Fibroblast of lung (primary cell): ENCODE data around the gene LIPG. TPM values are rescaled to one million over a fixed set of nuclear protein-coding genes. Genes with fewer than 3 reads are reported as not detected.

Experiments
- DNase-seq, 2 donors: peaks; one replicate each; pipeline versions ENCODE4 v3.0.0 to v3.0.0-alpha.2; 2010; ENCODE audit warnings: low read depth in 2 of 2
- H2AFZ ChIP-seq: 2 replicates; pipeline ENCODE4 v1.5.1; 2012; ENCODE audit warnings: low read length, control low read depth, inconsistent platforms
- H3K27ac ChIP-seq: 2 replicates; pipeline ENCODE4 v1.5.1; 2011; ENCODE audit warnings: low read length, control low read depth; ENCODE audit not compliant: insufficient read depth
- H3K27me3 ChIP-seq: 2 replicates; pipeline ENCODE4 v1.5.1; 2011; ENCODE audit warnings: mild to moderate bottlenecking, low read length; ENCODE audit not compliant: control insufficient read depth, insufficient read depth
- H3K36me3 ChIP-seq: 2 replicates; pipeline ENCODE4 v1.5.1; 2011; ENCODE audit warnings: low read length; ENCODE audit not compliant: control insufficient read depth, insufficient read depth
- H3K4me1 ChIP-seq: 2 replicates; pipeline ENCODE4 v1.5.1; 2011; ENCODE audit warnings: low read length; ENCODE audit not compliant: control insufficient read depth, insufficient read depth; ENCODE audit errors: extremely low read depth
- H3K4me2 ChIP-seq: 2 replicates; pipeline ENCODE4 v1.5.1; 2011; ENCODE audit warnings: low read length, control low read depth; ENCODE audit not compliant: insufficient read depth; ENCODE audit errors: extremely low read depth
- H3K4me3 ChIP-seq, 4 experiments: fragments of 200-600 bp in 1 of 4; sonication (generic) in 1 of 4; replicated peaks in 1 of 4; 2 replicates each; pipeline ENCODE4 v1.5.1; 2011 to 2016; ENCODE audit warnings: low read length in 4 of 4, low read depth in 3 of 4, mild to moderate bottlenecking in 3 of 4, control low read depth in 2 of 4, inconsistent platforms in 1 of 4, mixed read lengths in 1 of 4; ENCODE audit not compliant: insufficient read depth in 1 of 4; ENCODE audit errors: control extremely low read depth in 1 of 4
- H3K79me2 ChIP-seq: 2 replicates; pipeline ENCODE4 v1.5.1; 2012; ENCODE audit warnings: mild to moderate bottlenecking, low read length, inconsistent platforms; ENCODE audit not compliant: control insufficient read depth, insufficient read depth
- H3K9ac ChIP-seq: 2 replicates; pipeline ENCODE4 v1.5.1; 2011; ENCODE audit warnings: mild to moderate bottlenecking, low read length, control low read depth; ENCODE audit not compliant: insufficient read depth
- H3K9me3 ChIP-seq: 2 replicates; pipeline ENCODE4 v1.5.1; 2012; ENCODE audit warnings: low read depth, low read length; ENCODE audit not compliant: control insufficient read depth, insufficient read depth
- H4K20me1 ChIP-seq: 2 replicates; pipeline ENCODE4 v1.5.1; 2011; ENCODE audit warnings: low read length; ENCODE audit not compliant: control insufficient read depth, insufficient read depth; ENCODE audit errors: extremely low read depth
- EZH2 ChIP-seq: IDR thresholded peaks from 2 replicates; pipeline ENCODE4 v1.5.1; 2012; ENCODE audit warnings: low read length, control low read depth, mild to moderate bottlenecking; ENCODE audit errors: missing control alignments
- polyA plus RNA-seq, 2 donors: library from polyadenylated mRNA; depleted of rRNA in 1 of 2; stranded (reverse) in 1 of 2; unstranded in 1 of 2; fragments of >200 nt; gene quantifications; 2 replicates each; pipeline ENCODE4 v1.2.1, GENCODE V29; 2011 to 2012; ENCODE audit warnings: missing spikeins in 1 of 2
- total RNA-seq: library from RNA; depleted of rRNA; stranded (reverse); fragments of >200 nt; gene quantifications from 2 replicates; pipeline ENCODE4 v1.2.1, GENCODE V29; 2014
- TF ChIP-seq, protein P1 (sequence below), 2 donors: IDR thresholded peaks in 1 of 2; conservative IDR thresholded peaks in 1 of 2; 1 replicate in 1 of 2; 2 replicates in 1 of 2; pipeline ENCODE4 v1.5.1; 2011 to 2012; ENCODE audit warnings: low read length in 2 of 2, control low read depth in 1 of 2, inconsistent platforms in 1 of 2, low read depth in 1 of 2, mild to moderate bottlenecking in 1 of 2

LIPG gene
- total and polyA plus RNA-seq, 2 donors (not counting 1 experiment from before 2014, with no cell fraction given) = 0.30 to 0.50 TPM

DNA sequence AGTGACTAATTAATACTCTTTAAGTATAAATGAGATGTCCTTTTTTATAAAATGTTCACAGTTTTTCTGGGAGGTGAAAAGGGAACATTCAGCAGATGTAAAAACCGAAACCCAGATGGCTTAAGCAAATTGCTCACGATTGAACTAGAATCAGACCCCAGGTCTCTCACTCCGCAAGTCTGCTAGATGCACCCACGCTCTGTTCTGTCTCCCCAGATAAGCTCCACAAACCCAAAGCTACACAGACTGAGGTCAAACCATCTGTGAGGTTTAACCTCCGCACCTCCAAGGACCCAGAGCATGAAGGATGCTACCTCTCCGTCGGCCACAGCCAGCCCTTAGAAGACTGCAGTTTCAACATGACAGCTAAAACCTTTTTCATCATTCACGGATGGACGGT, 3.2 kb downstream of the LIPG start:
- DNase-seq = no peak
- Histone ChIP-seq H3K9ac (no peak overlapping the region), H3K4me3 (no peak overlapping the region), H2AFZ (no peak overlapping the region), H3K36me3 (no peaks in the 10 kb centered on the region), H3K4me2 (no peak overlapping the region), H4K20me1 (no peaks in the 10 kb centered on the region), H3K27me3 (peaks cover 12% of the 10 kb centered on the region), H3K4me1 (peaks cover 5% of the 10 kb centered on the region), H3K27ac (no peak overlapping the region), H3K9me3 (no peaks in the 10 kb centered on the region), H3K79me2 (no peaks in the 10 kb centered on the region)
- TF ChIP-seq, protein P1, sequence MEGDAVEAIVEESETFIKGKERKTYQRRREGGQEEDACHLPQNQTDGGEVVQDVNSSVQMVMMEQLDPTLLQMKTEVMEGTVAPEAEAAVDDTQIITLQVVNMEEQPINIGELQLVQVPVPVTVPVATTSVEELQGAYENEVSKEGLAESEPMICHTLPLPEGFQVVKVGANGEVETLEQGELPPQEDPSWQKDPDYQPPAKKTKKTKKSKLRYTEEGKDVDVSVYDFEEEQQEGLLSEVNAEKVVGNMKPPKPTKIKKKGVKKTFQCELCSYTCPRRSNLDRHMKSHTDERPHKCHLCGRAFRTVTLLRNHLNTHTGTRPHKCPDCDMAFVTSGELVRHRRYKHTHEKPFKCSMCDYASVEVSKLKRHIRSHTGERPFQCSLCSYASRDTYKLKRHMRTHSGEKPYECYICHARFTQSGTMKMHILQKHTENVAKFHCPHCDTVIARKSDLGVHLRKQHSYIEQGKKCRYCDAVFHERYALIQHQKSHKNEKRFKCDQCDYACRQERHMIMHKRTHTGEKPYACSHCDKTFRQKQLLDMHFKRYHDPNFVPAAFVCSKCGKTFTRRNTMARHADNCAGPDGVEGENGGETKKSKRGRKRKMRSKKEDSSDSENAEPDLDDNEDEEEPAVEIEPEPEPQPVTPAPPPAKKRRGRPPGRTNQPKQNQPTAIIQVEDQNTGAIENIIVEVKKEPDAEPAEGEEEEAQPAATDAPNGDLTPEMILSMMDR (conservative IDR thresholded peaks at IDR 0.05 in 1 of 2, IDR thresholded peaks at IDR 0.05 in 1 of 2; ENCODE audit: low read depth in 1 of 2, low read length in 2 of 2) = no peak
- TF ChIP-seq EZH2 = no peak

DNA sequence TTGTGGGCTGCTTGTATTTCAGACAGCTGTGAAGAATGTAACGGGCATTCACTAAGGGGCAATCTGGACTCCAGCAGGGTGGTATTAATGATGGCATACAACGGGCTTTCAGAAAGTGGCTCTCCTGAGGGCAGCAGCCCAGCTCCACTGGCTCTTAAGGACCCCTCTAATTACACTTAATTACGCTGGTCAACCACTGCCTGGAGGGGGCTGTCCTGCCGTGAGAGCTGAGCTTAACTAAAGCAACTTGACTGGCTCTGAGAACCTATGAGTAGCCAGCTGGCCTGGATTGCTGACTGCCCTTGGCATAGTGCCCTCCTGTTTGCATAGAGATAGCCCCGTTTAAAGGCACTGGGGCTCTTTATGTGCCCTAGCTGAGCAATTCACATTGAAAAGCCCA, 3.8 kb downstream of the LIPG start:
- Histone ChIP-seq H3K36me3 (no peaks in the 10 kb centered on the region), H3K4me3 (no peak overlapping the region), H3K9ac (no peak overlapping the region), H3K27me3 (peaks cover 7% of the 10 kb centered on the region), H3K4me2 (no peak overlapping the region), H3K4me1 (peaks cover 5% of the 10 kb centered on the region), H4K20me1 (no peaks in the 10 kb centered on the region), H2AFZ (no peak overlapping the region), H3K9me3 (no peaks in the 10 kb centered on the region), H3K27ac (no peak overlapping the region), H3K79me2 (no peaks in the 10 kb centered on the region)
- peak; percentile 67 to 69 for DNase-seq
- TF ChIP-seq, protein P1 (conservative IDR thresholded peaks at IDR 0.05 in 1 of 2, IDR thresholded peaks at IDR 0.05 in 1 of 2; ENCODE audit: low read depth in 1 of 2, low read length in 2 of 2) = no peak

DNA sequence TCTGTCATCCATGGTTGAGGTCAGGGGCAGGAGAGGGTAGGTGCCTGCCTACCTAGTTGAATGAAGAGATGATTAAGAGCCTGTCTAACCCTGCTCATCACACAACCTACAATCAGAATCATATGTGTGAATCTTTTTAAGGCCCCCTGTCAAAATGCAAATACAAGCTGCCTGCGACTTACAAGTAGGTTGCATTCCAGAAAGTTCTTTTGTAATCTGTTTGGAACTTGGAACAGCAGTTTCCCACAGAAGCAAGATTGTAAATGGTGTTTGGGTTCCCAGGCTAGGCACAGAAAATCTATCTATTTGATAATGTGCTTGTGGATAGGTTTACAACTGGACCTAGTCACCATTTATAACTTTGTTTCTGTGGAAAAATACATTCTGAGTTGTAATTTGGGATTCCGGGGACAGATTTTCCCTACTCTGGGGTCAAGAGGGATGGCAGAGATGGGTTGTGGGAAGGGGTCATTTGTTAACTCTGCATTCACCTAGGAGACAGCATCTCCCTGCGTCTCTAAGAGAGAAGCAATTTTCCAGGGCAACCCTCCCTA, 4.4 kb downstream of the LIPG start:
- TF ChIP-seq, protein P1 (conservative IDR thresholded peaks at IDR 0.05 in 1 of 2, IDR thresholded peaks at IDR 0.05 in 1 of 2; ENCODE audit: low read depth in 1 of 2, low read length in 2 of 2) = no peak
- no peak for TF ChIP-seq EZH2
- H3K4me1 ChIP-seq = peaks cover 2% of the 10 kb centered on the region

More for the DNA sequence above, 4.4 kb downstream of the LIPG start:
- Histone ChIP-seq H3K9ac (no peak overlapping the region), H2AFZ (no peak overlapping the region), H3K27ac (no peak overlapping the region), H3K4me2 (no peak overlapping the region), H3K4me3 (no peak overlapping the region), H3K27me3 (peaks cover under 1% of the 10 kb centered on the region), H3K79me2 (no peaks in the 10 kb centered on the region), H3K36me3 (no peaks in the 10 kb centered on the region), H3K9me3 (no peaks in the 10 kb centered on the region), H4K20me1 (no peaks in the 10 kb centered on the region)
- peak in 1 of 2 donors; percentile 55 for DNase-seq
